Suprapubic skin (tissue), 4 donors: Measurements from ENCODE around the gene TEX264.

Experiments
- CTCF ChIP-seq, 2 donors: fragments of 200-600 bp in 1 of 2; fragments of 450-650 bp in 1 of 2; sonication (generic) in 1 of 2; IDR thresholded peaks; one replicate each; pipeline ENCODE4 v1.5.1; 2016 to 2019; ENCODE audit warnings: antibody characterized with exemption in 2 of 2, mild to moderate bottlenecking in 1 of 2, moderate library complexity in 1 of 2
- EP300 ChIP-seq: sonication (generic); formaldehyde crosslinking; IDR thresholded peaks from one replicate; pipeline ENCODE4 v1.6.1; 2017; ENCODE audit warnings: antibody characterized with exemption
- POLR2A ChIP-seq, 2 donors: fragments of 450-650 bp; IDR thresholded peaks; one replicate each; pipeline ENCODE4 v1.6.1; 2017; ENCODE audit warnings: antibody characterized with exemption in 2 of 2, mild to moderate bottlenecking in 2 of 2, moderate library complexity in 2 of 2
- POLR2AphosphoS5 ChIP-seq, 3 donors: sonication (generic); formaldehyde crosslinking; IDR thresholded peaks; one replicate each; pipeline ENCODE4 v1.6.1; 2017; ENCODE audit warnings: antibody characterized with exemption in 3 of 3

GRCh38 chr3:51705276-51706020 lies 34.4 kb downstream of the TEX264 start:
- no peak for TF ChIP-seq CTCF (IDR thresholded peaks at IDR 0.05)
- no peak for TF ChIP-seq POLR2AphosphoS5 (IDR thresholded peaks at IDR 0.05)
- TF ChIP-seq EP300: no peak
- no peak for TF ChIP-seq POLR2A (IDR thresholded peaks at IDR 0.05)
